AG09319 (cell line): ENCODE measurements around the gene HRH1.
"Not testable (repeated sequence)": the region's sequence is repeated elsewhere in the genome, so short reads cannot be mapped to it uniquely, and the experiment has no call there.

Source experiments
- DNase-seq: peaks from one replicate; pipeline ENCODE4 v3.0.0-alpha.2; 2010; ENCODE audit warnings: low read depth; ENCODE audit errors: extremely low read depth
- CTCF ChIP-seq: IDR thresholded peaks from 2 replicates; pipeline ENCODE4 v1.5.1; 2011; ENCODE audit warnings: low read depth, mild to moderate bottlenecking, inconsistent platforms, low read length, moderate library complexity

The HRH1 gene

GRCh38 chr3:11120091-11120805 lies 34.0 kb upstream of the HRH1 start:
- no peak for DNase-seq

GRCh38 chr3:11126653-11127052 lies 27.6 kb upstream of the HRH1 start:
- no peak for DNase-seq
- no peak for TF ChIP-seq CTCF

More at GRCh38 chr3:11120091-11120805, 34.0 kb upstream of the HRH1 start:
- TF ChIP-seq CTCF, result no peak

- DNase-seq, result no peak
- TF ChIP-seq CTCF, result no peak
These were observed 25.3 kb upstream of the HRH1 start for GRCh38 chr3:11128682-11129632.

GRCh38 chr3:11130385-11130784 lies 23.9 kb upstream of the HRH1 start:
- TF ChIP-seq CTCF, result no peak
- no peak for DNase-seq

- DNase-seq, result no peak
These were observed 22.9 kb upstream of the HRH1 start for GRCh38 chr3:11131371-11131770.

GRCh38 chr3:11131886-11132285 lies 22.4 kb upstream of the HRH1 start:
- not testable (repeated sequence) for DNase-seq

More at GRCh38 chr3:11131371-11131770, 22.9 kb upstream of the HRH1 start:
- no peak for TF ChIP-seq CTCF

GRCh38 chr3:11132861-11133260 lies 21.4 kb upstream of the HRH1 start:
- DNase-seq, result no peak
- TF ChIP-seq CTCF, result no peak
